SK-N-MC (cell line): ENCODE measurements around the gene HOXB9.

Experiments used
- DNase-seq: peaks from one replicate; pipeline ENCODE4 v3.0.0-alpha.2; 2011; ENCODE audit warnings: low read depth, low spot score
- H3K27ac ChIP-seq: fragments of 200-600 bp; sonication (generic); 2 replicates; pipeline ENCODE4 v1.5.1; 2016; ENCODE audit warnings: mixed run types
- H3K36me3 ChIP-seq: fragments of 200-600 bp; sonication (generic); 2 replicates; pipeline ENCODE4 v1.6.1; 2017; ENCODE audit warnings: antibody characterized with exemption, low read length, mixed read lengths; ENCODE audit not compliant: insufficient read depth
- H3K4me3 ChIP-seq: fragments of 200-600 bp; sonication (generic); 2 replicates; pipeline ENCODE4 v1.5.1; 2016
- H3K9ac ChIP-seq: fragments of 200-600 bp; sonication (generic); 2 replicates; pipeline ENCODE4 v1.8.0; 2017; ENCODE audit warnings: mixed run types, mixed read lengths; ENCODE audit not compliant: insufficient read length
- H3K9me3 ChIP-seq: fragments of 200-600 bp; sonication (generic); 2 replicates; pipeline ENCODE4 v1.6.1; 2017; ENCODE audit warnings: low read depth, mild to moderate bottlenecking, antibody characterized with exemption, low read length, moderate library complexity, mixed read lengths
- EZH2 ChIP-seq: fragments of 200-600 bp; sonication (generic); IDR thresholded peaks from one replicate; pipeline ENCODE4 v1.6.1; 2017; ENCODE audit warnings: antibody characterized with exemption
- FOXP2 ChIP-seq: optimal IDR thresholded peaks from 2 replicates; pipeline ENCODE3; 2011; ENCODE audit warnings: mild to moderate bottlenecking, moderate library complexity; ENCODE audit not compliant: insufficient read depth; ENCODE audit errors: extremely low read length, control extremely low read depth
- POLR2AphosphoS5 ChIP-seq: IDR thresholded peaks from 2 replicates; pipeline ENCODE4 v1.6.1; 2012; ENCODE audit warnings: mild to moderate bottlenecking, low read depth, low read length, borderline replicate concordance

The HOXB9 gene

GRCh38 chr17:48646183-48647102 is 20.3 kb upstream of the HOXB9 start:
- no peaks in the 10 kb centered on the region for H3K36me3 ChIP-seq
- H3K9me3 ChIP-seq = no peaks in the 10 kb centered on the region
- no peak for TF ChIP-seq EZH2
- no peak overlapping the region for H3K9ac ChIP-seq
- no peak for DNase-seq
- H3K4me3 ChIP-seq = no peak overlapping the region
- no peak overlapping the region for H3K27ac ChIP-seq

GRCh38 chr17:48645639-48646182 is 19.6 kb upstream of the HOXB9 start:
- Histone ChIP-seq H3K27ac (no peak overlapping the region), H3K4me3 (no peak overlapping the region), H3K9me3 (no peaks in the 10 kb centered on the region), H3K9ac (no peak overlapping the region), H3K36me3 (no peaks in the 10 kb centered on the region)
- DNase-seq = no peak
- no peak for TF ChIP-seq POLR2AphosphoS5
- TF ChIP-seq FOXP2 = no peak

GRCh38 chr17:48644910-48645557 is 18.9 kb upstream of the HOXB9 start:
- H3K9me3 ChIP-seq = no peaks in the 10 kb centered on the region
- DNase-seq = no peak
- H3K4me3 ChIP-seq = no peak overlapping the region
- H3K9ac ChIP-seq = no peak overlapping the region
- no peak overlapping the region for H3K27ac ChIP-seq
- H3K36me3 ChIP-seq = no peaks in the 10 kb centered on the region
- TF ChIP-seq FOXP2 (no peak), POLR2AphosphoS5 (no peak), EZH2 (no peak)

GRCh38 chr17:48644159-48644558 is 18.0 kb upstream of the HOXB9 start:
- no peak overlapping the region for H3K9ac ChIP-seq
- no peaks in the 10 kb centered on the region for H3K36me3 ChIP-seq
- H3K4me3 ChIP-seq = no peak overlapping the region
- H3K9me3 ChIP-seq = no peaks in the 10 kb centered on the region
- TF ChIP-seq FOXP2 (no peak), EZH2 (no peak), POLR2AphosphoS5 (no peak)
- H3K27ac ChIP-seq = no peak overlapping the region
- no peak for DNase-seq

- H3K9me3 ChIP-seq = no peaks in the 10 kb centered on the region
- no peak for TF ChIP-seq EZH2
- no peak for TF ChIP-seq FOXP2
- TF ChIP-seq POLR2AphosphoS5 = no peak
- DNase-seq = no peak
- H3K4me3 ChIP-seq = no peak overlapping the region
- H3K9ac ChIP-seq = no peak overlapping the region
- no peak overlapping the region for H3K27ac ChIP-seq
- H3K36me3 ChIP-seq = no peaks in the 10 kb centered on the region
Observed at GRCh38 chr17:48643697-48644012, 17.5 kb upstream of the HOXB9 start.

- DNase-seq = no peak
- H3K4me3 ChIP-seq = no peak overlapping the region
- no peak overlapping the region for H3K9ac ChIP-seq
- no peak overlapping the region for H3K27ac ChIP-seq
- H3K36me3 ChIP-seq = no peaks in the 10 kb centered on the region
- TF ChIP-seq EZH2 (no peak), POLR2AphosphoS5 (no peak), FOXP2 (no peak)
- H3K9me3 ChIP-seq = no peaks in the 10 kb centered on the region
Observed at GRCh38 chr17:48642843-48643696, 16.9 kb upstream of the HOXB9 start.

GRCh38 chr17:48642059-48642842 is 16.1 kb upstream of the HOXB9 start:
- Histone ChIP-seq H3K36me3 (no peaks in the 10 kb centered on the region), H3K27ac (no peak overlapping the region), H3K9me3 (no peaks in the 10 kb centered on the region), H3K9ac (no peak overlapping the region), H3K4me3 (no peak overlapping the region)
- DNase-seq = no peak
- TF ChIP-seq EZH2 = no peak
- TF ChIP-seq FOXP2 = no peak
- TF ChIP-seq POLR2AphosphoS5 = no peak

- DNase-seq = no peak
- H3K9me3 ChIP-seq = no peaks in the 10 kb centered on the region
- H3K27ac ChIP-seq = no peak overlapping the region
- no peak overlapping the region for H3K4me3 ChIP-seq
- no peaks in the 10 kb centered on the region for H3K36me3 ChIP-seq
- no peak overlapping the region for H3K9ac ChIP-seq
- TF ChIP-seq EZH2 = no peak
- no peak for TF ChIP-seq POLR2AphosphoS5
- no peak for TF ChIP-seq FOXP2
Observed at GRCh38 chr17:48641541-48642058, 15.4 kb upstream of the HOXB9 start.
